ENCODE results near the gene TIMP4.
A peak's percentile ranks its signal among the peaks of the same experiment; 100 is the strongest.

TIMP4 gene

DNA sequence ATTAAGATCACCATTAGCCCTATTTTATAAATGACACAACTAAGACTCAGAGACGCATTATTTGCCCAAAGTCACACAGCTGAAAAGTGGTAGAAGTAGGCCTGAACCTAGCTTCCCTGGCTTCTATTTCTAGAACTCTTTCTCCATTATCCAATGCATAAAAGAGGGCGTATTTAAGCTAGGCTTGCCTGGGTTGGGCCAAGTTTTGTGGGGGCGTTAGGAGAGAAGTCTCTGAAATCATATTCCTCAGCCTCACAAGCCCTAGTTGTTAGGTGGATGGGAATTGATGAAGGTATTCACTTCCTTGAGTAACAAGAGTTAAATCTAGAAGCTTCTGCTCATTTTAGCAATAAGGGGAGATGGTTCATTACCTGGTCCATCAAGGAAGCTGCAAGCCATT is 22.3 kb downstream of the TIMP4 start:
- Histone ChIP-seq H3K9me3 (ENCODE audit: control insufficient read depth in 5 of 5, low read length in 5 of 5) (no peaks in the 10 kb centered on the region), H3K4me1 (ENCODE audit: control insufficient read depth in 5 of 5, insufficient read depth in 5 of 5, low read length in 5 of 5) (peaks cover 8 to 61% (median 19%) of the 10 kb centered on the region in 5 donors), H3K36me3 (ENCODE audit: control insufficient read depth in 5 of 5, insufficient read depth in 5 of 5, low read length in 5 of 5) (no peaks in the 10 kb centered on the region), H3K27ac (ENCODE audit: low read depth, low read length) (peak overlapping the region; percentile 6), H3K9ac (ENCODE audit: low read length in 5 of 5) (no peak overlapping the region), H3K4me3 (ENCODE audit: low read depth in 1 of 5, low read length in 5 of 5) (no peak overlapping the region), H3K27me3 (ENCODE audit: control insufficient read depth in 5 of 5, insufficient read depth in 4 of 5, low read length in 5 of 5) (no peaks in the 10 kb centered on the region)

DNA sequence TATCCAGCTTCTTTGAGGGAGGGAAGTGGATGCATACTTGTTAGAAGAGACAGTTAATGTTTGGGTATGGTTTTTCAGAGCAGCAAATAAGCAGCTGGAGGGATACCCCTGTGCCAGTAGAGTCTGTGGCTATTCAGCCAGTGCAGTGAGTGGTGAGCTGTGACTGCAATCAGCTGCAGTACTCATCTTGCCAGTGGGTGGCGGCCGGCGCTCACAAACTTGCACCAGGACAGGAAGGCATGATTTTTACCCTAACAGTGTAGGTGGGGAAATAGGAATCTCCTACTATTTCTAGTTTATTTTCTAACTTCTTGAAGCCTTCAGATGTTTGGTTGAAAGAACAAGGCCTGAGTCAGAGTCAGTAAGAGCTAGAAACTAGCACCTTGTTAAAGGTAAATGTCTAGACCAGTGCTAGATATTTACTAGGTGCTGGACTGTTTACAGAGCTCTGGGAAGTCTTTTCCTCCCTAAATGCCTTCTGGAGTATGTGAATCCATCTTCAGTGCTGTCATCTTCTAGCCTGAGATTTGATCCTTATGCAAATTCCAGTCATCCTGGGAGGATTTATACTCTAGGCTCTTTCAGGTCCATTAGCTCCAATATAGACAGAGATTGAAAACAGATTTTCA is 23.6 kb downstream of the TIMP4 start:
- Histone ChIP-seq H3K9me3 (ENCODE audit: control insufficient read depth in 5 of 5, low read length in 5 of 5) (no peaks in the 10 kb centered on the region), H3K4me1 (ENCODE audit: control insufficient read depth in 5 of 5, insufficient read depth in 5 of 5, low read length in 5 of 5) (peaks cover 6 to 49% (median 19%) of the 10 kb centered on the region in 5 donors), H3K27me3 (ENCODE audit: control insufficient read depth in 5 of 5, insufficient read depth in 4 of 5, low read length in 5 of 5) (no peaks in the 10 kb centered on the region), H3K9ac (ENCODE audit: low read length in 5 of 5) (peak overlapping the region in 2 of 5 donors; percentile 8 to 21), H3K4me3 (ENCODE audit: low read depth in 1 of 5, low read length in 5 of 5) (no peak overlapping the region), H3K27ac (ENCODE audit: low read depth, low read length) (no peak overlapping the region), H3K36me3 (ENCODE audit: control insufficient read depth in 5 of 5, insufficient read depth in 5 of 5, low read length in 5 of 5) (no peaks in the 10 kb centered on the region)

DNA sequence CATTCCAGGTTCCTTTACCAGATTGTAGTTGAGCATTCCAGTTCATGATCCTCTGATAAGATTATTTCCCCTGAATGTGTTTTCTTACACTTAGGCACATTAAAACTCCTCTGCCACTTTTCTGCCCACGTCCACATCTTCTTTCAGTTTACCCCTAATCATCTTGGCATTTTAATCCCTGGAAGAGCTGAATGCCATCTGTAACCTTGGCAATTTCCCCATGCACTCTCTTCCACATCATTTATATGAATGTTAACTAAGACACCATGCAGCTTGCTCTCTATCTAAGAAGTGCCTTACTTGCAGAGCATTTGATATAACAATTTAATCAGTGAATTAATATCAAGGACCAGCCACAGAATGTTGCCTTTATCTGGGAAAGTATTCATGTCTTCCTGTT is 25.8 kb downstream of the TIMP4 start:
- no peaks in the 10 kb centered on the region for H3K36me3 ChIP-seq (ENCODE audit: control insufficient read depth in 5 of 5, insufficient read depth in 5 of 5, low read length in 5 of 5)
- H3K27me3 ChIP-seq (ENCODE audit: control insufficient read depth in 5 of 5, insufficient read depth in 4 of 5, low read length in 5 of 5), result no peaks in the 10 kb centered on the region
- H3K4me1 ChIP-seq (ENCODE audit: control insufficient read depth in 5 of 5, insufficient read depth in 5 of 5, low read length in 5 of 5), result peaks cover 0 to 28% (median 6%) of the 10 kb centered on the region in 5 donors

DNA sequence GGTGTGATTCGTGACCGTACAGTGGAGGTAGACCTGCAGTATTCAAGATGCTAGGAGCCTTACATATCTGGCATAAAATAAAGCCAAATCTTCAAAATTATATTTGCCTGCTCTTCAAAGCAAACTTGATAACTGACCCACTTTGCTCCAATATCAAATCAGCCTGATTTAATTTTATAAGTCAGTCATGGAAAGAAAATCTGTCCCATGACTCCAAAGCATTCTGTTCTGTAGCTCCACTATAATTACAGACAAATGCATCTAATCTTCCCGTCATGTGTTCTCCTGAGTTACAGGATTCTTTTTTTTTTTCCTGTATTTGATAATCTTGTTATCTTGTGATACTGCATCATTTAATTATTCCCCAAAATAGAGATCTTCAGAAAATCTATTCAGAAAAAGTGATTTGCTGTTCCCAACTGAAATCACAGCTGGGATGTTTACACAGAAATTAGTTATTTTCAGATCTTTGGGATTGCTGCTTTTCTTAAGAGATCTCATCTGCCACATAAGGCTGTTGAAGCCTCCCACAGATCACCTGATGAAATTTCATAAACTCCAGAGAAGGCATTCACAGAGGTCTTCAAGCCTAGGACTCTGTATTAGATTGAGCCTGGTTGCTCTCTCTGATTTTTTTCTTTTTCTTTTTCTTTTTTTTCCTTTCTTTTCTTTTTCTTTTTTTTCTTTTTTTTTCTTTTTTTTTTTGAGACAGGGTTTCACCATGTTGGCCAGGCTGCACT is 27.2 kb downstream of the TIMP4 start:
- no peak overlapping the region for H3K27ac ChIP-seq (ENCODE audit: low read depth, low read length)
- H3K4me3 ChIP-seq (ENCODE audit: low read depth in 1 of 5, low read length in 5 of 5), result no peak overlapping the region
- no peaks in the 10 kb centered on the region for H3K36me3 ChIP-seq (ENCODE audit: control insufficient read depth in 5 of 5, insufficient read depth in 5 of 5, low read length in 5 of 5)
- no peaks in the 10 kb centered on the region for H3K27me3 ChIP-seq (ENCODE audit: control insufficient read depth in 5 of 5, insufficient read depth in 4 of 5, low read length in 5 of 5)
- H3K9me3 ChIP-seq (ENCODE audit: control insufficient read depth in 5 of 5, low read length in 5 of 5), result no peaks in the 10 kb centered on the region
- H3K4me1 ChIP-seq (ENCODE audit: control insufficient read depth in 5 of 5, insufficient read depth in 5 of 5, low read length in 5 of 5), result peaks cover 0 to 17% (median 4%) of the 10 kb centered on the region in 5 donors
- H3K9ac ChIP-seq (ENCODE audit: low read length in 5 of 5), result no peak overlapping the region

More for the DNA sequence above, 25.8 kb downstream of the TIMP4 start:
- no peaks in the 10 kb centered on the region for H3K9me3 ChIP-seq (ENCODE audit: control insufficient read depth in 5 of 5, low read length in 5 of 5)
- no peak overlapping the region for H3K27ac ChIP-seq (ENCODE audit: low read depth, low read length)
- H3K4me3 ChIP-seq (ENCODE audit: low read depth in 1 of 5, low read length in 5 of 5), result no peak overlapping the region
- no peak overlapping the region for H3K9ac ChIP-seq (ENCODE audit: low read length in 5 of 5)

DNA sequence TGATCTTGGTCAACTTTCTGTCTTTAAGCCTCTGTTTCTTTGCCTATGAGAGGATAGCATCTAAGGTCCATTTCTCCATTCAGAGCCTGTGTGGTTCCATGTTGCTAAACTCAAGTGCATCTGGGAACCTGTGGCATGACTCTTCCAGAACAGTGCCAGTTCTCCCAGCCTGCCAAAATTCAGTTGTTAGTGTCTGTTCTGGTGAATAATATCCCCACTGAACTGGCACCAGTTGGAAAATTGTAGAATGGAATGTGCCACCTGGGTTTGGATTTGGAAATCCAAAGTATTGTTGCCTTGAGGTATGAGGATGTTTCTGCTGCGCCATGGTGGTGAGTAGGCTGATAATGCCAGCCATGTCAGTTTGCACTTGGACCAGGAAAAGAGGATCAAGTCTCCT is 31.3 kb downstream of the TIMP4 start:
- no peaks in the 10 kb centered on the region for H3K27me3 ChIP-seq (ENCODE audit: control insufficient read depth in 5 of 5, insufficient read depth in 4 of 5, low read length in 5 of 5)
- H3K9me3 ChIP-seq (ENCODE audit: control insufficient read depth in 5 of 5, low read length in 5 of 5), result no peaks in the 10 kb centered on the region

DNA sequence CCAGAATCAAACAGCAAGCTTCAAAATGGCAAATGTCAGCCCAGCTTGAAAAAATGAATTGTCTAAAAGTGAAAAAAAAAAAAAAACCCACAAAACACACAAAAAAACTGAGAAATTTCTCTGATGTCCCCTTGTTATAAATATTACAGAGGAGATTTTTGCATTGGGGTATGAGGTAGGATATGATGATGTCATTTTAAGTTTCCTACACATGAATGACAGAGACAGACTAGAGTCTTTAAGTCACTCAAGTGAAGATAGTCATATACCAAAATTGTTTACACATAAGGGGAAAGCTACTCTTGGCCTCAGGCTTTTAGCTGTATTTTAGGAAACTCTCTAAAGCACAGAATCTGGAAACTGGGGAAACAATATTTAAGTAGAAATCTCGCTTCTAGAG is 32.9 kb downstream of the TIMP4 start:
- Histone ChIP-seq H3K36me3 (ENCODE audit: control insufficient read depth in 5 of 5, insufficient read depth in 5 of 5, low read length in 5 of 5) (no peaks in the 10 kb centered on the region), H3K27ac (ENCODE audit: low read depth, low read length) (no peak overlapping the region), H3K27me3 (ENCODE audit: control insufficient read depth in 5 of 5, insufficient read depth in 4 of 5, low read length in 5 of 5) (no peaks in the 10 kb centered on the region), H3K4me1 (ENCODE audit: control insufficient read depth in 5 of 5, insufficient read depth in 5 of 5, low read length in 5 of 5) (no peaks in the 10 kb centered on the region), H3K4me3 (ENCODE audit: low read depth in 1 of 5, low read length in 5 of 5) (no peak overlapping the region), H3K9me3 (ENCODE audit: control insufficient read depth in 5 of 5, low read length in 5 of 5) (no peaks in the 10 kb centered on the region), H3K9ac (ENCODE audit: low read length in 5 of 5) (no peak overlapping the region)

More for the DNA sequence above, 31.3 kb downstream of the TIMP4 start:
- no peaks in the 10 kb centered on the region for H3K36me3 ChIP-seq (ENCODE audit: control insufficient read depth in 5 of 5, insufficient read depth in 5 of 5, low read length in 5 of 5)
- no peak overlapping the region for H3K4me3 ChIP-seq (ENCODE audit: low read depth in 1 of 5, low read length in 5 of 5)
- no peak overlapping the region for H3K9ac ChIP-seq (ENCODE audit: low read length in 5 of 5)
- H3K4me1 ChIP-seq (ENCODE audit: control insufficient read depth in 5 of 5, insufficient read depth in 5 of 5, low read length in 5 of 5), result no peaks in the 10 kb centered on the region
- no peak overlapping the region for H3K27ac ChIP-seq (ENCODE audit: low read depth, low read length)

DNA sequence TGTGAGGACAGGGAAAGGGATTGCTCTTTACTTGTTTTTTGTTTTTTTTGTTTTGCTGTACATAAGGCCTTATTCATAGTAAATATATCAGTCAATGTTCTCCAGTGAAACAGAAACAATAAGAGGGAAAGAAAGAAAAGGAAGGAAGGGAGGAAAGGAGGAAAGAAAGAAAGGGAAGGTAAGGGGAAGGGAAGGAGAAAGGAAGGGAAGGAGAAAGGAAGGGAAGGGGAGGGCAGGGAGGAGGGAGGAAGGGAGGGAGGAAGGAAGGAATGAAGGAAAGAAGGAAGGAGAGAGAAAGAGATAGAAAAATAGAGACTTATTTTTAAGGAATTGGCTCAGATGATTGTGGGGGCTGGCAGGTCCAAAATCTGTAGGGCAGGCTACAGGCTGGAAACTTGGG is 37.2 kb downstream of the TIMP4 start:
- Histone ChIP-seq H3K4me1 (ENCODE audit: control insufficient read depth in 5 of 5, insufficient read depth in 5 of 5, low read length in 5 of 5) (peaks cover 0 to 13% (median 0%) of the 10 kb centered on the region in 5 donors), H3K9me3 (ENCODE audit: control insufficient read depth in 5 of 5, low read length in 5 of 5) (no peaks in the 10 kb centered on the region), H3K36me3 (ENCODE audit: control insufficient read depth in 5 of 5, insufficient read depth in 5 of 5, low read length in 5 of 5) (no peaks in the 10 kb centered on the region), H3K9ac (ENCODE audit: low read length in 5 of 5) (no peak overlapping the region), H3K27ac (ENCODE audit: low read depth, low read length) (no peak overlapping the region), H3K27me3 (ENCODE audit: control insufficient read depth in 5 of 5, insufficient read depth in 4 of 5, low read length in 5 of 5) (no peaks in the 10 kb centered on the region), H3K4me3 (ENCODE audit: low read depth in 1 of 5, low read length in 5 of 5) (no peak overlapping the region)

DNA sequence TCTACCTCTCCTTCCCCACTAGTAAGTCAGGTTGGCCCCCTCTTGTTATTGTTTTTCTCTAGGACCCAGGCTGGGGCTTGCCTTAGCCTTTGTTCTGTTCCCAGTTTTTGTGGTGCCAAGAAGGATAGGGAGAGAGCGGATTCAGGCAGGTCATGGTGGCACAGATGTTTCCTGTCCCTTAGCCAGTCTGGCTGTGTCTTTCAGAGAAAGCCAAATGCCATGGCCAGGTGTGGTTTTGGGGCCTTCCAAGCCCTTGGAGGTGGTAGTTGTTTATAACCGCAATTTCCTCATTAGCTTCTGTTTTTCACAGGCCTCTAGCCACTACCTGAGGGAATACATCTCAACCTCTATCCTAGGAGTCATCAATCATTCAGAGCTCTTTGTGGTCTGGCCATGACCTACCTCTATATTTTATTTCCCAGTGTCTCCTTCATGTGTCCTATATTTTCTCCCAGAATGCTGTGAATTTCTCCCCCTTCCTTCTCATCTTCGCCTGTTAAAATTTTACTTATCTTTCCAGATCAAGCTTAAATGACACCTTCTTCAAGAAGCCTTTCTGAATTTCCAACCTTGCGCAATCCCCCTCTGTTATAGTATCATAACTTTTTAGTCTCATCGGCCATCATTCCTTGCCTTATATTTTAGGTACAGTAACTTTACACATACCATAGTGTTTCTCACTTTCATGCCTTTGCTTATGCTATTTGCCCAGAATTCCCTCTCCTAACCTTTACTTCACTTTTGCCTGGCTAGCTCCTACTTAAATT is 38.2 kb downstream of the TIMP4 start:
- Histone ChIP-seq H3K36me3 (ENCODE audit: control insufficient read depth in 5 of 5, insufficient read depth in 5 of 5, low read length in 5 of 5) (no peaks in the 10 kb centered on the region), H3K4me3 (ENCODE audit: low read depth in 1 of 5, low read length in 5 of 5) (no peak overlapping the region), H3K9me3 (ENCODE audit: control insufficient read depth in 5 of 5, low read length in 5 of 5) (no peaks in the 10 kb centered on the region), H3K27me3 (ENCODE audit: control insufficient read depth in 5 of 5, insufficient read depth in 4 of 5, low read length in 5 of 5) (no peaks in the 10 kb centered on the region), H3K27ac (ENCODE audit: low read depth, low read length) (no peak overlapping the region), H3K4me1 (ENCODE audit: control insufficient read depth in 5 of 5, insufficient read depth in 5 of 5, low read length in 5 of 5) (peaks cover 0 to 13% (median 0%) of the 10 kb centered on the region in 5 donors), H3K9ac (ENCODE audit: low read length in 5 of 5) (no peak overlapping the region)

DNA sequence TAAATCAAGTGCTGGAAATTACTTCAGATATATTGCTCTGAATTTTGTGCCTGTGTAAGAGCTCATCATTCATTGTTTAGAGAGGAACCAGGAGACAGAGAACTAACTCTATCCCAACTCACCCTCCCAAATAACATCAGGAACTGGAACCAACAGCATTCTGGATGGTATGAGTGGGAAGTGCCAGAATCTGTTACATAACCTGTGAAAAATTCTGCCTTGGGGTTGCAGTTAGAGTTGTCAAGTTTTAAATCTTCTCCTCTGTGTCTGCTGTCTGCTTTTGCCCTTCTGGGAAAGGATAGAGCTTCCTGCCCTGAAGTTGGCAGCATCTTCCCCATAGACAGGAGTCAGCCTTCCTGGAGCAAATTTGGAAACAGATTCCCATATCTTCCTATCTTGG is 41.2 kb downstream of the TIMP4 start:
- Histone ChIP-seq H3K9ac (ENCODE audit: low read length in 5 of 5) (no peak overlapping the region), H3K27ac (ENCODE audit: low read depth, low read length) (no peak overlapping the region), H3K9me3 (ENCODE audit: control insufficient read depth in 5 of 5, low read length in 5 of 5) (no peaks in the 10 kb centered on the region), H3K4me3 (ENCODE audit: low read depth in 1 of 5, low read length in 5 of 5) (no peak overlapping the region), H3K4me1 (ENCODE audit: control insufficient read depth in 5 of 5, insufficient read depth in 5 of 5, low read length in 5 of 5) (peaks cover 0 to 13% (median 0%) of the 10 kb centered on the region in 5 donors), H3K27me3 (ENCODE audit: control insufficient read depth in 5 of 5, insufficient read depth in 4 of 5, low read length in 5 of 5) (no peaks in the 10 kb centered on the region), H3K36me3 (ENCODE audit: control insufficient read depth in 5 of 5, insufficient read depth in 5 of 5, low read length in 5 of 5) (no peaks in the 10 kb centered on the region)

DNA sequence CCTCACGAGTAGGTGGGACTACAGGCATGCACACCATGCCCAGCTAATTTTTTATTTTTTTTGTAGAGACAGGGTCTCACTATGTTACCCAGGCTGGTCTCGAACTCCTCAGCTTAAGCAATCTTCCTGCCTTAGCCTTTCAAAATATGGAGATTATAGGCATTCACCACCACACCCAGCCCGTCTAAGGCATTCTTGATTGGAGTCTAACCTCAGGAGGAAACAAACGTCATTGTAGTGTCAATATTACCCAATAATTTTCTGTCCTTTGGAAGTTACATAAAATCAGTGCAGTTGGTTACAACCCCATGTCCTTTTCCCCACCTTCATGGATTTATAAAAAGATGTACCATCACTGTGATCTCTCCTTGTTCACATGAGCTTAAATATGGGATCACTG is 41.8 kb downstream of the TIMP4 start:
- no peaks in the 10 kb centered on the region for H3K36me3 ChIP-seq (ENCODE audit: control insufficient read depth in 5 of 5, insufficient read depth in 5 of 5, low read length in 5 of 5)
- H3K9ac ChIP-seq (ENCODE audit: low read length in 5 of 5), result no peak overlapping the region
- no peak overlapping the region for H3K4me3 ChIP-seq (ENCODE audit: low read depth in 1 of 5, low read length in 5 of 5)
- H3K4me1 ChIP-seq (ENCODE audit: control insufficient read depth in 5 of 5, insufficient read depth in 5 of 5, low read length in 5 of 5), result peaks cover 0 to 13% (median 0%) of the 10 kb centered on the region in 5 donors
- H3K27me3 ChIP-seq (ENCODE audit: control insufficient read depth in 5 of 5, insufficient read depth in 4 of 5, low read length in 5 of 5), result no peaks in the 10 kb centered on the region
- H3K27ac ChIP-seq (ENCODE audit: low read depth, low read length), result no peak overlapping the region
- H3K9me3 ChIP-seq (ENCODE audit: control insufficient read depth in 5 of 5, low read length in 5 of 5), result no peaks in the 10 kb centered on the region
